Esophagus muscularis mucosa (tissue), 4 donors: ENCODE results near the gene RABEP1. TPM values are rescaled to one million over a fixed set of nuclear protein-coding genes. Genes with fewer than 3 reads are reported as not detected.

Experiments used
- DNase-seq: peaks from one replicate; pipeline ENCODE4 v3.0.0-alpha.2; 2017; ENCODE audit errors: extremely low spot score
- H3K27ac ChIP-seq, 4 donors: fragments of 200-600 bp; sonication (generic); replicated peaks in 1 of 4; 1 replicate in 3 of 4; 2 replicates in 1 of 4; pipeline ENCODE4 v1.5.1; 2016 to 2019; ENCODE audit warnings: mild to moderate bottlenecking in 1 of 4
- H3K27me3 ChIP-seq, 4 donors: fragments of 200-600 bp; sonication (generic); one replicate each; pipeline versions ENCODE4 v1.5.1 to v1.6.0; 2016 to 2019
- H3K36me3 ChIP-seq, 4 donors: fragments of 200-600 bp; sonication (generic); one replicate each; pipeline ENCODE4 v1.5.1; 2016 to 2019
- H3K4me1 ChIP-seq, 4 donors: fragments of 200-600 bp; sonication (generic); one replicate each; pipeline ENCODE4 v1.5.1; 2016 to 2019
- H3K4me3 ChIP-seq, 4 donors: fragments of 200-600 bp; sonication (generic); 1 replicate in 2 of 4; 2 replicates in 2 of 4; pipeline ENCODE4 v1.5.1; 2016 to 2019; ENCODE audit warnings: mild to moderate bottlenecking in 4 of 4, moderate library complexity in 1 of 4
- H3K9me3 ChIP-seq, 4 donors: fragments of 200-600 bp; sonication (generic); 1 replicate in 3 of 4; 2 replicates in 1 of 4; pipeline ENCODE4 v1.5.1; 2016 to 2019
- CTCF ChIP-seq, 3 experiments: fragments of 200-600 bp in 2 of 3; fragments of 450-650 bp in 1 of 3; sonication (generic) in 2 of 3; IDR thresholded peaks; one replicate each; pipeline ENCODE4 v1.5.1; 2017 to 2019; ENCODE audit warnings: antibody characterized with exemption in 3 of 3, mild to moderate bottlenecking in 2 of 3, moderate library complexity in 1 of 3
- EP300 ChIP-seq: sonication (generic); formaldehyde crosslinking; IDR thresholded peaks from one replicate; pipeline ENCODE4 v1.6.1; 2017; ENCODE audit warnings: antibody characterized with exemption
- POLR2A ChIP-seq: fragments of 450-650 bp; IDR thresholded peaks from one replicate; pipeline ENCODE4 v1.6.1; 2017; ENCODE audit warnings: antibody characterized with exemption, moderate library complexity, mild to moderate bottlenecking, low read depth
- POLR2AphosphoS5 ChIP-seq, 2 donors: sonication (generic); formaldehyde crosslinking; IDR thresholded peaks; one replicate each; pipeline ENCODE4 v1.6.1; 2017; ENCODE audit warnings: antibody characterized with exemption in 2 of 2
- WGBS: methylation state at CpG from one replicate; pipeline ENCODE4 v1.1.5; 2018; 5-methylcytosine and 5-hydroxymethylcytosine counted together
- intact Hi-C: fragments of 100-400 bp; cut with DNase I; formaldehyde crosslinking; loops from one replicate; pipeline ENCODE4 v1.15.1; 2023
- total RNA-seq, 4 donors: library from RNA; depleted of rRNA; stranded (reverse); fragments of >200 nt; gene quantifications; one replicate each; pipeline versions ENCODE4 v1.1.0 to v1.2.1, GENCODE V29; 2016

RABEP1 gene
- total RNA-seq, 4 donors from 2014 or later: 39.5 to 49.7 (median 43.1) TPM

- no peak for DNase-seq
- Histone ChIP-seq H3K4me1 (peaks cover 4 to 26% (median 17%) of the 10 kb centered on the region in 4 donors), H3K36me3 (no peaks in the 10 kb centered on the region), H3K4me3 (no peak overlapping the region), H3K27me3 (no peaks in the 10 kb centered on the region), H3K9me3 (no peaks in the 10 kb centered on the region), H3K27ac (no peak overlapping the region)
- intact Hi-C loops: no loop called here
- WGBS: 65% methylated on average over 8 of the region's 8 CpGs
- TF ChIP-seq EP300 (no peak), POLR2A (no peak)
Measured at GRCh38 chr17:5291683-5292350, 9.7 kb downstream of the RABEP1 start.

GRCh38 chr17:5297245-5297644 lies 15.2 kb downstream of the RABEP1 start:
- no peak for DNase-seq
- Histone ChIP-seq H3K4me3 (no peak overlapping the region), H3K4me1 (peaks cover 11 to 23% (median 14%) of the 10 kb centered on the region in 4 donors), H3K27ac (no peak overlapping the region), H3K27me3 (no peaks in the 10 kb centered on the region), H3K9me3 (no peaks in the 10 kb centered on the region), H3K36me3 (peaks cover 0 to 6% (median 0%) of the 10 kb centered on the region in 4 donors)
- TF ChIP-seq POLR2AphosphoS5 (IDR thresholded peaks at IDR 0.05) (no peak), EP300 (no peak), POLR2A (no peak), CTCF (IDR thresholded peaks at IDR 0.05) (no peak)
- 65% methylated on average over 2 of the region's 2 CpGs for WGBS
- intact Hi-C loops: no loop called here

GRCh38 chr17:5299383-5299782 lies 17.3 kb downstream of the RABEP1 start:
- no peak for TF ChIP-seq CTCF (IDR thresholded peaks at IDR 0.05)
- no peak for TF ChIP-seq POLR2AphosphoS5 (IDR thresholded peaks at IDR 0.05)
- no peak for TF ChIP-seq POLR2A
- TF ChIP-seq EP300: no peak
- no peak overlapping the region for H3K4me3 ChIP-seq
- H3K9me3 ChIP-seq: no peaks in the 10 kb centered on the region
- H3K27ac ChIP-seq: no peak overlapping the region
- WGBS: 49% methylated on average over 3 of the region's 4 CpGs
- DNase-seq: no peak
- H3K27me3 ChIP-seq: no peaks in the 10 kb centered on the region
- H3K36me3 ChIP-seq: peaks cover 0 to 6% (median 0%) of the 10 kb centered on the region in 4 donors
- intact Hi-C loops: no loop called here
- H3K4me1 ChIP-seq: peaks cover 6 to 15% (median 12%) of the 10 kb centered on the region in 4 donors

DNA sequence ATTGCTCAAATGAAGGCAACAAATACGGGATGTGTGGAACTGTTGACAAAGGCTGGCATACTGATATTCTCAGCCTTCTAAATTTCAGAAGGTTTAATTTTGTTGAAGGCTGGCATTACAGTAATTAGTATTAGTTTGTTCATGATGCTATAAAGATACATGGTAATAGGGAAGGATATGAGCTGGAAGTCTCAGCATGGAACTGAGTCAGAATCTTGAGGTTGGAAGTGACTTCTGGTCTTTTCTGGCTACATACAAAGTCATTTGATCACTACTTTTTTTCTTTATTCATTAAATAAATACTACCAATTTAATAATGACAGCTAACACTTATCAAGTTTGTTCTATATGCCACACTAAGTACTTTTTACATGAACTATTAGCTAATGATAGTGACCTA lies 22.6 kb downstream of the RABEP1 start:
- H3K27me3 ChIP-seq: no peaks in the 10 kb centered on the region
- peaks cover 11 to 27% (median 19%) of the 10 kb centered on the region in 4 donors for H3K4me1 ChIP-seq
- no peak overlapping the region for H3K4me3 ChIP-seq
- H3K27ac ChIP-seq: no peak overlapping the region
- intact Hi-C loops: no loop called here
- no peak for TF ChIP-seq POLR2A
- no peak for TF ChIP-seq POLR2AphosphoS5 (IDR thresholded peaks at IDR 0.05)
- no peak for TF ChIP-seq EP300
- TF ChIP-seq CTCF (IDR thresholded peaks at IDR 0.05): no peak
- H3K9me3 ChIP-seq: no peaks in the 10 kb centered on the region
- DNase-seq: no peak
- peaks cover 0 to 6% (median 1%) of the 10 kb centered on the region in 4 donors for H3K36me3 ChIP-seq
- 94% methylated on average over 1 of the region's 1 CpG for WGBS

- TF ChIP-seq CTCF (IDR thresholded peaks at IDR 0.05) (no peak), EP300 (no peak), POLR2A (no peak), POLR2AphosphoS5 (IDR thresholded peaks at IDR 0.05) (no peak)
- H3K27me3 ChIP-seq: no peaks in the 10 kb centered on the region
- H3K36me3 ChIP-seq: peaks cover 0 to 42% (median 25%) of the 10 kb centered on the region in 4 donors
- DNase-seq: no peak
- no peak overlapping the region for H3K27ac ChIP-seq
- H3K4me1 ChIP-seq: peaks cover 0 to 14% (median 11%) of the 10 kb centered on the region in 4 donors
- H3K9me3 ChIP-seq: no peaks in the 10 kb centered on the region
- no peak overlapping the region for H3K4me3 ChIP-seq
- intact Hi-C loops: no loop called here
Measured at GRCh38 chr17:5309851-5310250, 27.8 kb downstream of the RABEP1 start.
